OCI-LY1 (cell line): ENCODE data around the gene SH2D6.

Experiments
- CTCF ChIP-seq: fragments of 200-600 bp; sonication (generic), shearing (Covaris generic); IDR thresholded peaks from 2 replicates; pipeline ENCODE4 v1.5.1; 2017; ENCODE audit warnings: mild to moderate bottlenecking, antibody characterized with exemption, low read length, moderate library complexity, mixed read lengths
- EZH2 ChIP-seq: fragments of 200-600 bp; sonication (generic), shearing (Covaris generic); IDR thresholded peaks from 2 replicates; pipeline ENCODE4 v1.8.0; 2017; ENCODE audit warnings: borderline replicate concordance, mixed run types, mild to moderate bottlenecking, antibody characterized with exemption, low read length, moderate library complexity, mixed read lengths

DNA sequence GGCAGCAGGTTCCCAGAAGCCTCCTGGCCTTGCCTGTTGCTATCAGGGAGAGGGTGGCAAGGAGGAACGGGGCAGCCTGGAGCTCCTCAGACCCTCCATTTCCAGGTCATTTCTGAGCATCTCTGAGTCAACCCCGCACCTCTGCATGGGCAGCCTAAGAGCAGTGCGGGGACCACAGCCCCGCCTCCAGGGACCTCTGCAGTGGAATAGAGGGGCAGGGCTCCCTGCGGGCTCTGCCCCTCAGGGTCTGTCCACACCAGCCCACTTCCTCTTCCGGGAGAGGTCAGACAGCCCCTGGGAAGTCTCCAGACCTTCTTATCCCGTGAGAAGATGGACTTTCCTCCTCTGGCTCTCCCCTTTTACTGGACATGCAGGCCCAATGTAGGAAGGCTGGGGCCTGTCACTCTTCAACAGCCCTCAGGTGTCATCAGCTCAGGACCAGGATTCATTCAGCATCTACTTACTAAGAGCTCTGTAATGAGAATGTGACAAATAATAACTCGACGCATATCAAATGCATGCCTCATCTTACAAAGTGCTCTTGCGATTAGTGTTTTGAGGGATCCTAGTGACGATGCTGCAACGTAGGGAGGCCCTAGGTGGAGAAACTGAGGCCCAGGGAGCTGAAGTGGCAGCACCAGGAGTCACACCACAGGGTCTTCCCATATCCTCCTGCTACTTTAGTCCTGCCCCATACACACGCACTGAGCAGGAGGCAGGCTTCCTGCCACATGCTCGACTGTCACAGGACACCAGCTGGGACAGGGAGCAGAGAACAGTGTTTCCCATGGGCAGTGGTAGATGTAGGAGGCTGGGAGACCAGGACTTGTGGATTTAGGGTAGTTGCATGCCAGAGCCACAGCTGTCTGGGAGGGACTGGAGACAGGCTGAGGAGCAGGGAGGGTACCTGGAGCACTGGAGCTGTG lies 28.0 kb downstream of the SH2D6 start:
- no peak for TF ChIP-seq CTCF
- no peak for TF ChIP-seq EZH2
